ENCODE results near the gene MDM1.
A peak's percentile ranks its signal among the peaks of the same experiment; 100 is the strongest.

The MDM1 gene

DNA sequence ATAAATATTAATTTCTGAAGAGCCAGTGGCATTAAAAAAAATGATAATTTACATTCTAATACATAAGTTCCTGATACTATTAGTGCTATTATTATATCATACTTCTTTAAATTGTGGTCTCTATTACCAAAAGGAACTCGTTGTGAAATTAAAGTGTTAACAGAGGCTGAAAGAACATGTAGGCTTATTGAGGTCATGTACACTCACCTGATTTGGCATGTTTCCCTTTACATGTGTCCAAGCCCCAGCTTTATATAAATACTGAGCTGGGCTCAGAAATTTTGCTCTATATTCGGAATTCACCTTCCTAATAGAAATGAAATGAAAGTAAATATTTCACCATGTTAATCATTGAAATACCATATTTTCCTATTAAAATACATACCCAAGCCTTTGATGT is 11.0 kb downstream of the MDM1 start:
- no peak for DNase-seq (ENCODE audit: low read depth in 2 of 2)

DNA sequence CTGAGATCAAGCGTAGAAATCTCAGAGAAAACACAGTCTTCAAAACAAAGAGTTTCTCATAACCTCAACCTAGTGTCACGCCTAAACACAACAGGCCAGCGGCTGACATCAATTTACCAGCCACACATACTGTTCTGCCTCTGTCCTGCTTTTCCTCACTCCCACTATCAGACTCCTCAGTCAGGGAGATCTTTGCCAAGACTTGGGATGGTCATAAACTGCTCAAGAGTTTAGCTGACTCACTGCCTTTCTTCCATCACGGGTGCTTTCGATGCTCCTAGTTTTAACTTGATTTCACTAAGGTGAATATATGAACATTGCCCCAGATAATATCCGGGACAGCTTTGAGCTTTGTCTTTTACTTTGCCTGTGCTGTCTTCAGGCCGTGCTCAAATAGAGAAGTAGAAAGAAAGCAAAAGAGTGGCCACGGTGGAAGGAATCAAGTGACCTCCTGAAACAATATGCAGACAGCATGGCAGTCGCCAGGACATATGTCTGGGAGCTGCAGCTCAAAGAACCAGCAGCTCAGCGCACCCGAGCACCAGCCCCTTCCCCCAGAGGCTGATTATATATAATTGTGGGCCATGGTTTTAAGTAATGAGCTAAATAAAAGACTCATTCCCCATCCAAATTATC is 12.1 kb downstream of the MDM1 start:
- DNase-seq (ENCODE audit: low read depth in 2 of 2) = no peak

DNA sequence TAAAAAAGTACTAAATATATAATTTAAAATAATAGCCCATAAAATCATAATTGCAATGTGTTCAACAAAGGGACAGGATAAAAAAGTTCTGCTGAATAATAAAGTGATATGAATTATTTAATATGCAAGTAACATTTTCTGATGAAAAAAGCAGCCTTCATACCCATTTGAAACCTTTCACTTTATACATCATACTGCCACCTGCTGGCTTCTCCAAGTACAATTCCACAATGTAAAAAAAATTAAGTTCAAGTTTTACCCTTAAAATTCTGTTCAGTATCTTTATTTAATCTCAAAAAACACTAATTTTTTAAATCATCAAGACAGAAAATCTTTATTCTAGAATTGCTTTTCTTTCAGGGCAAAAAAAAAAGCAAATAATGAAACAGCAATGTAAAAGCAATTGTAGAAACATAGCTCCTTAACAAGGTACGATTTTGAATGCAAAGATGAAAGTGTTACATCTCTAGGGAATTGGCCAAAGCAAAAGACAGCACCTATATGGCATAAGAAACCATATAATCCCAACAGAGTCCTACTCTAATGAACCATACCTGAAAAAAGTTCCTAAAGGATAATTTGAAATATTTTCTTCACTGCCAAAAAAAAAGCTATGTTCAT is 15.0 kb downstream of the MDM1 start:
- DNase-seq (ENCODE audit: low read depth in 2 of 2) = peak in 1 of 2 donors; percentile 19

DNA sequence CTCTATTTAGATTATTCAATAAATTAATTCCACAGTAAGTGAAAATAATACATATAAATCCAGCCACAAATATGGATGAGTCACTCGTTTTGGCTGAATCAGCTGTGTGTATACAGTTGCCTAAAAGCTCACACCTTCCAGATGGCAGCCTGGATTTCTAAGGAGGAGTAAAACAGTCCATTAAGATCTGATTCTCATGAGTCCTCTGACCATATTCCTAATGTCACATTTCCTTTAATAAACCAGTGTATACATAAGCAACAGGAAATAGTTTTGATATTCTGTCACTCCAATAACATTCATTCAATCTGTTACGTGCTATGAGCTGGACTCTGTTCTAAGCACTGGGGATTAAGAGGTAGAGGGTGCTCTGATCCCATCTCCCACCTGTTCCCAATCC is 21.8 kb downstream of the MDM1 start:
- DNase-seq (ENCODE audit: low read depth in 2 of 2) = no peak

DNA sequence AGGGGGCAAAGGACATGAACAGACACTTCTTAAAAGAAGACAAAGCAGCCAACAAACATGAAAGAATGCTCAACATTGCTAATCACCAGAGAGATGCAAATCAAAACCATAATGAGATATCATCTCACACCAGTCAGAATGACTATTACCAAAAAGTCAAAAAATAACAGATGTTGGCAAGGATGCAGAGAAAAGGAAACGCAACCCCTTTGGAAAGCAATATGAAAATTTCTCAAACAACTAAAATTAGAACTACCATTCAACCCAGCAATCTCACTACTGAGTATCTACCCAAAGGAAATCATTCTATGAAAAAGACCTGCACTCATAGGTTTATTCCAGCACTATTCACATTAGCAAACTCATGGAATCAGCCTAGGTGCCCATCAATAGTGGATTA is 25.6 kb downstream of the MDM1 start:
- DNase-seq (ENCODE audit: low read depth in 2 of 2) = no peak

DNA sequence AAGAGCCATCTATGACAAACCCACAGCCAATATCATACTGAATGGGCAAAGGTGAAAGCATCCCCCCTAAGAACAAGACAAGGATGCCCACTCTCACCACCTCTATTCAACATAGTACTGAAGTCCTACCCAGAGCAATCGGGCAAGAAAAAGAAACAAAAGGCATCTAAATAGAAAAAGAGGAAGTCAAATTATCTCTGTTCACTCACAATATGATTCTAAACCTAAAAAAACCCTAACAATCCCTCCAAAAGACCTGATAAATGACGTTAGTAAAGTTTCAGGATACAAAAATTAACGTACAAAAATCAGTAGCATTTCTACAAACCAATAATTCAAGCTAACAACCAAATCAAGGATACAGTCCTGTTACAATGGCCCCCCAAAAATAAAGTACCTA is 26.9 kb downstream of the MDM1 start:
- DNase-seq (ENCODE audit: low read depth in 2 of 2) = no peak

DNA sequence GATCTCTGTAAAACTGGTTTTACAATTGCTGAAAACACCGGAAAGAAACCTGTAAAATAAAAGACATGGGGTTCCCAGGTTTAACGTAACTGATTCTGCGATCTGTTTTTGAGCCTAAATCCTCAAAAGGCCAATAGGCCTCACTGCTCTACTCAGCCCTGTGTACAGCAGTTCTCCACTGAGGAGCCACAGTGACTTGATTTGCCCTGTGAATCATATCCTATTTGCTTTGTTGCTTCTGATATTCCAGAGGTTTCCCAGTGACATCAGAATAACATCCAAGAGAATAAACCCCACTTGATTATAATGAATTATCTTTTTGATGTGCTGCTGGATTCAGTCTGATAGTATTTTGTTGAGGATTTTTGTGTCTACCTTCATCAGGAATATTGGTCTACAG is 27.5 kb downstream of the MDM1 start:
- DNase-seq (ENCODE audit: low read depth in 2 of 2) = no peak

DNA sequence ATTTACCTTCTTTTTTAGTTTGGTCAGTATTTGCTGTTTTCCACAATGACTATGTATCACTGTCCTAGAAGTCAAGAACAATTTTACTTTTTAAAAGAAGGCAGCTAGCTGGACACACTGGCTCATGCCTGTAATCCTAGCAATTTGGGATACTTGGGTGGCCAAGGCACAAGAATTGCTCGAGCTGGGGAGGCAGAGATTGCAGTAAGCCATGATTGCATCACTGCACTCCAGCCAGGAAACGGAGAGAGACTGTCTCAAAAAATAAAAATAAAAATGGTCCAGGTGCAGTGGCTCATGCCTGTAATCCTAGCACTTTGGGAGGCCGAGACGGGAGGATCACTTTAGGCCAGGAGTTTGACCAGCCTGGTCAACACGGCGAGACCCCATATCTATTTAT is 28.3 kb downstream of the MDM1 start:
- no peak for DNase-seq (ENCODE audit: low read depth in 2 of 2)

DNA sequence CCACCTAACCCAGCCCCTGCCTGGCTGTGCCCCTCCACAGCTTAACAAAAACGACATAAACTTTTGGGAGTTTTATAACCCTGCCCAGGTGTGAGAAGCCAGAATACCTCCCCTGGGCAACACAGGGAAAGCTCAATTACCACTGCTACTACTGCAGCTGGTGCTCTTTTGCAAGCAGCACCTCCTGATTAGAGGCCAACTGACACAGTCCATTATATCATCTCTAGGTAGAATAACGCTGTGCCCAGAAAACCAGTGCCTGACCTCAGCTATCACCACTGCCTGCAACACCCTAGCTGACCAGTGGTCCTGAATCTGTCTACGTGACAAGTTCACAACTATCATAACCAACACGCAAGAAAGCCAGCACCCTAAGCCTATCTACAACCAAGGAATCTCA is 34.2 kb downstream of the MDM1 start:
- DNase-seq (ENCODE audit: low read depth in 2 of 2) = no peak

DNA sequence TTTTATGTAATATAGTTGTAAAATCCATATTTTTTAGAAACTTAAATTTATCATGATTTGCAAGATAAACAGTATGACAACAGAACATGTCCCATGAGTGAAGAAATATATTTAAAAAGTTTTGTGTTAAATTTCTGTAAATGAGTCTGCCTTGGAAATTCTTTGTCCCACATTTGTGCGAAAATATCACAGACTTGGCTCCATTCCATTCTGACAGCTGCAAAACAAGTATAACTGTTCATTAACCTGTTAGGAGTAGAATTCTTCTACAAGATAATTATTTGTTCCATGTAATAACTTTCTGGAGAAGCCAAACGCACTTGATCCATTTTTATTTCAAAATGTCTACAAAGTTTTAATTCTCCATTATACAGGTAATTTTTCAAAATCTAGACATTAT is 37.9 kb downstream of the MDM1 start:
- no peak for DNase-seq (ENCODE audit: low read depth in 2 of 2)

DNA sequence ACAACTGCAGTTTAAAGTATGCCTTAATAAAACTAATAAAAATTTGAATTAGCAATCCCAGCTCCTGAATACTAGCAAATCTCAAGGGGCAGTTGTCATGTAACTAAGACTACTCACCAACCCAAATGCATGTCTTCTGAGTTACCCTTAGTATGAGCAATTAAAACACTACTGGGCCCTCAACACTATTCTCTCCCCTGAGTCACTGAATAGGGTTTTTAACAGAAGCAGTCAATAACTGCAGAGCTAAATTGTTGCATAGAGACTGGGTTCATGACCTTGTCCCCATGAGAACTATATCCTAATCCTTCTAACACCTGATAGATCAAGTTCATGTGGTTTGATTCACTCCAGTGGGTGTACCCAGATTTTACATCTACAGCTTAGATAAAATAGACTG is 38.8 kb downstream of the MDM1 start:
- no peak for DNase-seq (ENCODE audit: low read depth in 2 of 2)

DNA sequence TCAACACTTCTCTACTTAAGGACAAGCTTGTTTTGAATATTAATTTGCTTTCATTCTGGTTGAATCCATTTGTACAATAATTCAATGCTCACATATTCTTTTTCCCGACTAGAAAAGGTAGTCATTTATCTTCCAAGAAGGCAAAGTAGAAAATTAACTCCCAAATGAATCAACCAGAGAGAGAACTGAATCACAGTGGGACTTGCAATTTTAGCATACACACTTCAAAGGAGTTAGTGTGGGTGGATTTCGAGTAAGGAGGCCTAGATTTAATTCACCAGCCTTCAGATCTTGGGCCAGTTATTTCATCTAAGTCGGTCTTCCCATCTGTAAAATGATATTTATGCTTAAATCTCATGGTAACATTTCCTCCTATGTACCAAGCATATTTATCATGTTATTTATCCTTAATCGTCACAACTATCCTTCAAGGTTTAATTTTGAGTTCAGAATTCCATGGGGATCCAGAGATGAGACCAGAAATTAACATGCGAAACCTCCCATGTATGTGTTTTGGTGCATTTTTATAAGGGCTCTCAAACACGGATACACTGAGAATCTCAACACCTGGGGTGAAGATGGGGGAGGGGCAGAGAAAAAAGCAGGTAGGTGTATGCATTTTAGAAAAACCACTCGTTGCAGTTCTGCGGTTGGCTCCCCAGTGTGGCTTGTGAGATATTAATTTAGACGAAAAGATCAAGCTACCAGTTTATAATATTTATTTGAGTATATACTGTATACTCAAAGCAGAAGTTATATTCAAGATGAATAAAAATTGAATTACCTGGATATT is 39.8 kb downstream of the MDM1 start:
- no peak for DNase-seq (ENCODE audit: low read depth in 2 of 2)

DNA sequence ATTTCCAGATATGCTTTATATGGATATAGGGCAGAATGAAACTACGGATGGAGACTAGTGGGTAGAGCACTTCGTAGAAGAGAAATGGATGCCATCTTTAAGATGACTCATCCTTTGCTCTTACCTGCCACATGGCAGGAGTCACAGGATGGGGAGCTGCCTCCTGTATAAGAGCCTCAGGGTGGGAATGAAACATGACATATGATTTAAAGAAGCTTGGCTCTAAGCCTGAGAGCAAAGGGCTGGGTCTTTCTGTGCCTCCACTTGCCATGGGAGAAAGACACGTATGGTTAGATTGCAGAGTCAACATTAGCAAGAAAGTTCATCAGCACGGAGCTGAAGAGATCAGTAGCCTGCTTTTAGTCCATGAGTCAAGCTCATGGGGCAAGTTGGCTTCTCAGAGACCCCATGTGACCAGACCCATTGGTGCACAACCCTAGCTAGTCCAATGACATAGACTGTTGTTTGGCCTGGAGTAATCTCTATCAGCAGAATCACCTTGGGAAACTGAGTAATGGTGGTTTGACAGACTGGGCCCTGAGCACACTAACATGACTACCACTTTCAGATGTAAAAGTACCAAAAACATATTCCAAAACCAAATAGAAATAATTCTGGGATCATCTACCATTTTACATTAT is 40.6 kb downstream of the MDM1 start:
- no peak for DNase-seq (ENCODE audit: low read depth in 2 of 2)

DNA sequence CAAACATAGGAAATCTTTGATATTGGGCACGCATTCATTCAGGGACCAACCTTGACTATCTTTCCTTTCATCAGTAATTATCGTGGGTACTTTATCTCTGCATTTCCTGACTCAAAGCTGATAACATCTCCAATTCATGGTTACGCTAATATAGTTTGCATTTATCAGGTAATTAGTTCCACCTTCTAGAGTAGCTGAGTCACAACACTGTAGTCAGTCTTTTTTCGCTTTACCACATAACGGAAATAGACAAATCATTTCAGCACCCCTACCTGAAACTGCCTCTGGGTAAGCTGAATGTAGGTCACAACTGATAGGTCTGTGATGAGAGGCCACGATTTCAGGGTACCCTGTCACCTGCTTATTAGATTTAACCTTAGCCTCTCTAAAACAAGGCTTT is 42.0 kb downstream of the MDM1 start:
- DNase-seq (ENCODE audit: low read depth in 2 of 2) = peak in 1 of 2 donors; percentile 3

DNA sequence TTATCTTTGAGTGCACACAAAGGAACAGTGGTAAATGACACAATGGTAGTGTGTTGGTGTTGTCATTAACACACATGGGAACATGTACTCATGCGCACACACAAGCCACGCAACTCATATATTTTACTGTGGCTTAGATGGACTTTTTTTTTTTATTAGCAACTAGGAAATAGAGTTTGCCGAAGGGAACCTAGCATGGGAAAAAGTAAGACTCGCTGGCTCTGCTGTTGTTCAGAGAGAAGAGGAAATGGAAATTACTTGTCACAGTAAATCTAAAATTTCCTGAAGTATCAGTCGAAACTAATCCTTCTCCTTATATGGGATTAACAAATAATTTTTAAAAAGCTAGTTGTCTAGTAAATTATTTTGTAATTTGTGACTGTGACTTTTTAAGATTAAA is 45.1 kb downstream of the MDM1 start:
- no peak for DNase-seq (ENCODE audit: low read depth in 2 of 2)

DNA sequence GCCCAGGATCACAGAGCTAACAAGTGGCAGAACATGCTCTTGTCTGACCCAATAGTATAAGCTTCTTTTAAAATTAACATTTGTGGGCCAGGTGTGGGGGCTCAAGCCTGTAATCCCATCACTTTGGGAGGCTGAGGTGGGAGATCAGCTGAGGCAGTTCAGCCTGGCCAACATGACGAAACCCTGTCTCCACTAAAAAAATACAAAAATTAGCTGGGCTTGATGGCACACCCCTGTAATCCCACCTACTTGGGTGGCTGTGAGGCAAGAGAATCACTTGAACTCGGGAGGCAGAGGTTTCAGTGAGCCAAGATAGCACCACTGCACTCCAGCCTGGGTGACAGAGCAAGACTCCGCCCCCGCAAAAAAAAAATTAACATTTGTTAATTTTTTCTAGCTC is 45.8 kb downstream of the MDM1 start:
- no peak for DNase-seq (ENCODE audit: low read depth in 2 of 2)

DNA sequence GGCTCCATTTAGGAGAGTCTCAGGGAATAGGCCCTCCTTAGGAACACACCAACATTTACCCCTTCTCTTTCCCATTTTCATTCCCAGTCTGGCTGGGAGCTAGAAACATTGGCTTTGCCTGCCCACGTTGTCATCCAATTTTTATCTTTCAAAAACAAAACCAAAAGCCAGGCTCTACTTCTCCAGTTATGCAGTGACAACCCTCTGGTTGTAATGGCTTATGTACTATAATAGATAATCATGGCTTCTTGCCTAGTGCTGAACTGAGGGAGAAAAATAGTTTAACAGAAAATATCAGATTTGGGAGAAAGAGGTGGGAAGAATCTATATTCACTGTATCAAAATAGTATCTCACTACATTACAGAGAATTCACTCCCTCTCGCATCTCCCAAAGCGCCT is 46.6 kb downstream of the MDM1 start:
- no peak for DNase-seq (ENCODE audit: low read depth in 2 of 2)

DNA sequence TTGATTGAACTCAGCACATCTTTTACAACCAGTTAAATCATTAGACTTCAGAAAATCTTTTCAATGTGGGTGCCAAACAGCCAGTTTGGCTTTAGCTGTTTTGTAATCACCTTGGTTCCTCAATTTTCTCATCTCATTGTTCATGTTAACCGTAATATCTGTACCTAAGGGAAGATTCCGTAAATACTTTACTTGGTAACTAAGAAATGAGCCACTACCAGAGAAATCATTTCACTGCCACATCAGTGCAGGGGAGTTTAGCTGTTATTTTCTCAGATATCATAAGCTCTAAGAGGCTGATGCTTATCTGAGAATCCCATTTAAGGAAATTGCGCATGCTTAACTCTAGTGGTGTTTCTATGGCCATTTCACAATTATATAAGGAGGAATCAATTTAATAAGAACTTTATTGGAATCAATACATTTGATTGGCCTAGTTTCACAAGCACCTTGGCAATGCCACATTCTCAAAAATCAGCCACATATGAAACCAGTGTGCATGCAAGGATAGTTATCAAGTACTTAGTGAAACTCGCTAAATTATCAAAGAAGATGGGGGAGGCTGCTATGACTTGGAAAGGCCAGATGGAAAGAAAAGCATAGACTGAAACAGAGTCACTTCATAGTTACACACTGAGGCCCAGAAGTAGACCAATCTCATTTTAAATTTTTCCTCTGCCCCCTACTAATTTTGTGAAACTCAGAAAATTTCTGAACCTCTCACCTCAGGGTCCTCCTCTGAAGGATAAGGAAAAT is 50.7 kb downstream of the MDM1 start:
- no peak for DNase-seq (ENCODE audit: low read depth in 2 of 2)

DNA sequence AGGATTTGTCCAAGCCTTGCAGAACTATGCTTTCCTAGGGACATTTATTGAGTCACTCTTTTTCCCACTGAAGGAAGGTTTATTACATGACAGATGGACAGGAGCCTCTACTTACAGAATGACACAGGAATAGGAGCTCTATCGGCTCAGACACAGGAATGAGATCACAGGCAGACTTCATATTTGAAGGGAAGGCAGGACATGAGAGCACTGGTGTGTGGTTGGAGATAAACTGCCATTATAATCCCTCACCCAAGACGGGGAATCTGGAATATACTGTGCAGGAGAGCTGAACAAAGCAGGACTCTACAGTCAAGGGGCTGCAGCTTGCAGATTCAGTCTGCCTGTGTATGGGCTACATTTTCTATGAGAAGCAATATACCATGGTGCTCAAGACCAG is 51.9 kb downstream of the MDM1 start:
- DNase-seq (ENCODE audit: low read depth in 2 of 2) = no peak

DNA sequence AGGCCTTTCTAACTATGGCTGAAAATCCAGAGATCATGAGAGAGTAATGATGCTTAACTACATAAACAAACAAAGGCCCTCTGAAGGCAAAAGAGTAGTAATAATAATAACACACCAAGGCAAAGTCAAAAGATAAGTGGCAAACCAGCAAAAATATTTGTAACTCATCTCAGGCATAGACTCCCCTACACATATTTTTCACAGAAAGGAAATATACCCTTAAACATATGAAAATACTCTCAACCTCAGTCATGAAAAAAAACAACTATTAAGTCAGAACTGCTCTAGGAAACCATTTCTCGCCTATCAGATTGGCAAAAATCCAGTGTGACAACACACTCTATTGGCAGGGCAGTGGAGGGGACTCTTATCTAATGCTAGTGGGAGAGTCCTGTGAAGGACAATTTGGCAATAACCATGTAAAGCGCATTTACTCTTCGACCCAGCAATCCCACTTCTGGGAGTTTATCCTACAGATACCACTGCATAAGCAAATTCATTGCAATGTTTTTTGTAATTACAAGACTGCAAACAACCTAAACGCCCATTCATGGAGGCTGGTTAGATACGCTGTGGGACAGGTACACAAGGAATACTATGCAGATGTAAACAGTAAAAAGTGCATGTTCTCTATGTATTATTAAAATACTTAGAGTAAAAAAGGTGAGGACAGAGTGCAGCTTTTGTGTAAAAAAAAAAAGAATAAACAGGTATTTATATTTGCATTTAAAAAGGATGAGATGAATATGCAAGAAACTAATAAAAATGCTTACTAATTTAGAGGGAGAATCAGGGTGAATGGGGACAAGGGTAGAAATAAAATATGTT is 52.7 kb downstream of the MDM1 start:
- no peak for DNase-seq (ENCODE audit: low read depth in 2 of 2)

DNA sequence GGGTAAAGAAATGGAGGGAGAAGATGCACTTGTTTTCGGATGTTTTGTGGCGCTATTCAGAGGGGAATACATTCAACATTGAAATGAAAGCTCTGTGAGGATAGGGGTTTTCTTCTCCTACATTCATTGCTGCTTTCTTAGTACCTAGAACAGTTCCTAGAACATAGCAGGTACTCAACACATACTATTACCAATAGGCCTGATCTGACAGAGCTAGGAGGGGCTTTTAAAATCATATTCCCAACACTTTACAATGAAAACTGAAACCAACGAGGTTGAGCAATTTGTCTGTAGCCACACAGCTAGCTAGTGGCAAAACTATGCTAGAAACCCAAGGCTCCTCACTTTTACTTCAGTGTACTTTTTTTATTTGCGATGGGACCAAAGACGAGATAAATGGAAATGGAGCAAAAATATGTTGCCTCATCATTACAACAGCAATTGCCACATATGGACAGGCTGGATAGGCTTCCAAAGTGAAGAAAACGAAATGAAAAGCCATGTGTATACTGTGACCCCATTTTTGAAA is 55.7 kb downstream of the MDM1 start:
- no peak for DNase-seq (ENCODE audit: low read depth in 2 of 2)

Measured in activated CD8-positive, alpha-beta memory T cell treated with anti-CD3 and anti-CD28 coated beads for 4 hours (primary cell).